Gastroesophageal sphincter (tissue), 3 donors: ENCODE measurements around the gene SLC9C1.

ENCODE experiments used
- EP300 ChIP-seq: sonication (generic); formaldehyde crosslinking; IDR thresholded peaks from one replicate; pipeline ENCODE4 v1.6.1; 2017; ENCODE audit warnings: antibody characterized with exemption, mild to moderate bottlenecking
- POLR2A ChIP-seq, 2 donors: fragments of 450-650 bp; IDR thresholded peaks; one replicate each; pipeline ENCODE4 v1.6.1; 2017; ENCODE audit warnings: antibody characterized with exemption in 2 of 2, mild to moderate bottlenecking in 2 of 2, moderate library complexity in 1 of 2
- POLR2AphosphoS5 ChIP-seq: sonication (generic); formaldehyde crosslinking; IDR thresholded peaks from one replicate; pipeline ENCODE4 v1.6.1; 2017; ENCODE audit warnings: antibody characterized with exemption
- TF ChIP-seq, protein P1 (sequence below), 4 experiments: fragments of 200-600 bp in 2 of 4; fragments of 450-650 bp in 2 of 4; sonication (generic) in 1 of 4; IDR thresholded peaks; one replicate each; pipeline ENCODE4 v1.5.1; 2017 to 2019; ENCODE audit warnings: antibody characterized with exemption in 4 of 4, mild to moderate bottlenecking in 2 of 4, moderate library complexity in 2 of 4

DNA sequence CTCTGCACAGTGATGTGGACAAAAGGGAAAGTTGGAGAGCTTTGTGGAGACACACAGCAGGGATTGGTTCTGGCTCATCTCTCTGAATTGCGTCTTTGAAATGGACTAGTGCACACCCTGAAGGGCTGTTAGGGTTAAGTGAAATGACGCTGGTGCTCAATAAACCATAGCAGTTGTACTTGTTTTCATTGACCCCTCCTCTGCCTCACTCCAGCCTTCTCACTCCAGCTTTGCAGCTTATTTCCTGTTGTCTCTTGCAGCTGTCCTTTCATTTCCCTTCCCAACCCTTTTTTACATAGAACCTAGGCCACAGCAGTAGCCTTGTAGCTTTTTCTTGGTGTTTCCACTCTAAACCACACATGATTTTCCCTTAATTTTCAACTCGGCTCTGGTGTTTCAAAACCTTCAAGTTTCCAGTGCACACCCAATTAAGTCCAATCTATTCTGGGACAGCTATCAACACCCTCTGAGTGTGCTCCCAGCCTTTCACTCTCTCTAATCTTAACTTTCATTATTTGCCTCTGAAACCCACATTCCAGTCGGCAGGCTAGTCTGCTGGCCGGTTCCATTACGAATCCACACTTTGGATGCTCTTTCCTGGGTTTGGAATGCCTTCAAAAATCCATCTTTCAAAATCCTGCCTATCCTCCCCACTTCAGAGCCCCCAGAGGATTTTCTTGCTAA lies 201.4 kb downstream of the SLC9C1 start:
- TF ChIP-seq POLR2A (IDR thresholded peaks at IDR 0.05) (no peak), EP300 (no peak), POLR2AphosphoS5 (no peak)
- TF ChIP-seq, protein P1, sequence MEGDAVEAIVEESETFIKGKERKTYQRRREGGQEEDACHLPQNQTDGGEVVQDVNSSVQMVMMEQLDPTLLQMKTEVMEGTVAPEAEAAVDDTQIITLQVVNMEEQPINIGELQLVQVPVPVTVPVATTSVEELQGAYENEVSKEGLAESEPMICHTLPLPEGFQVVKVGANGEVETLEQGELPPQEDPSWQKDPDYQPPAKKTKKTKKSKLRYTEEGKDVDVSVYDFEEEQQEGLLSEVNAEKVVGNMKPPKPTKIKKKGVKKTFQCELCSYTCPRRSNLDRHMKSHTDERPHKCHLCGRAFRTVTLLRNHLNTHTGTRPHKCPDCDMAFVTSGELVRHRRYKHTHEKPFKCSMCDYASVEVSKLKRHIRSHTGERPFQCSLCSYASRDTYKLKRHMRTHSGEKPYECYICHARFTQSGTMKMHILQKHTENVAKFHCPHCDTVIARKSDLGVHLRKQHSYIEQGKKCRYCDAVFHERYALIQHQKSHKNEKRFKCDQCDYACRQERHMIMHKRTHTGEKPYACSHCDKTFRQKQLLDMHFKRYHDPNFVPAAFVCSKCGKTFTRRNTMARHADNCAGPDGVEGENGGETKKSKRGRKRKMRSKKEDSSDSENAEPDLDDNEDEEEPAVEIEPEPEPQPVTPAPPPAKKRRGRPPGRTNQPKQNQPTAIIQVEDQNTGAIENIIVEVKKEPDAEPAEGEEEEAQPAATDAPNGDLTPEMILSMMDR (IDR thresholded peaks at IDR 0.05) = no peak
